Colonic mucosa (tissue), 4 donors: ENCODE data around the gene FXN. TPM values are rescaled to one million over a fixed set of nuclear protein-coding genes. Genes with fewer than 3 reads are reported as not detected.

Experiments
- DNase-seq: peaks from one replicate; pipeline ENCODE4 v3.0.0-alpha.2; 2020
- H3K27ac ChIP-seq: fragments of 200-600 bp; one replicate; pipeline ENCODE4 v1.8.0; 2021
- H3K27me3 ChIP-seq: fragments of 200-600 bp; one replicate; pipeline ENCODE4 v1.8.0; 2021
- H3K36me3 ChIP-seq: fragments of 200-600 bp; one replicate; pipeline ENCODE4 v1.8.0; 2021
- H3K4me1 ChIP-seq: fragments of 200-600 bp; one replicate; pipeline ENCODE4 v1.8.0; 2021; ENCODE audit warnings: mild to moderate bottlenecking
- H3K4me3 ChIP-seq: fragments of 200-600 bp; one replicate; pipeline ENCODE4 v1.8.0; 2021
- H3K9ac ChIP-seq, 2 donors: one replicate each; pipeline ENCODE4 v1.7.0; 2013; ENCODE audit warnings: control low read depth in 2 of 2, low read depth in 2 of 2, low read length in 2 of 2
- H3K9me3 ChIP-seq: fragments of 200-600 bp; one replicate; pipeline ENCODE4 v1.8.0; 2021
- CTCF ChIP-seq: fragments of 200-600 bp; IDR thresholded peaks from one replicate; pipeline ENCODE4 v1.8.0; 2022; ENCODE audit warnings: antibody characterized with exemption, mild to moderate bottlenecking
- intact Hi-C: fragments of 100-400 bp; cut with DNase I; formaldehyde crosslinking; loops from one replicate; pipeline ENCODE4 v1.14.1; 2022
- total RNA-seq, 2 donors: library from RNA; stranded (reverse); fragmentation: NEBNext Ultra II Directional in 1 of 2; extraction: Animal tissue kit (Norgen Biotek cat#: 25700) in 1 of 2; gene quantifications; one replicate each; pipeline ENCODE4 v1.2.1, GENCODE V29; 2021
- donor health status: healthy.
- donor health status: DM: no; HTN: no; CAD: no.
- donor health status: DM: no; HTN: no; CAD: no.

The FXN gene
- total RNA-seq, 2 donors from 2014 or later, result 9.7 to 16.9 TPM

- Histone ChIP-seq H3K27me3 (no peaks in the 10 kb centered on the region), H3K36me3 (no peaks in the 10 kb centered on the region), H3K4me1 (no peaks in the 10 kb centered on the region), H3K9me3 (no peaks in the 10 kb centered on the region), H3K27ac (no peak overlapping the region), H3K9ac (no peak overlapping the region), H3K4me3 (no peak overlapping the region)
- DNase-seq, result peak; percentile 50
- peak; percentile 72 for TF ChIP-seq CTCF
- intact Hi-C loops, result no loop called here
Observed at GRCh38 chr9:69027355-69028097, 8.0 kb upstream of the FXN start.

- H3K4me3 ChIP-seq, result no peak overlapping the region
Observed at GRCh38 chr9:69028754-69029153, 6.8 kb upstream of the FXN start.

GRCh38 chr9:69029535-69029934, 6.0 kb upstream of the FXN start:
- Histone ChIP-seq H3K27me3 (no peaks in the 10 kb centered on the region), H3K4me1 (no peaks in the 10 kb centered on the region), H3K9me3 (no peaks in the 10 kb centered on the region), H3K4me3 (no peak overlapping the region), H3K36me3 (no peaks in the 10 kb centered on the region), H3K9ac (no peak overlapping the region), H3K27ac (no peak overlapping the region)
- no peak for DNase-seq
- no peak for TF ChIP-seq CTCF
- intact Hi-C loops, result no loop called here

More at GRCh38 chr9:69028754-69029153, 6.8 kb upstream of the FXN start:
- Histone ChIP-seq H3K36me3 (no peaks in the 10 kb centered on the region), H3K27me3 (no peaks in the 10 kb centered on the region), H3K9ac (no peak overlapping the region), H3K27ac (no peak overlapping the region), H3K9me3 (no peaks in the 10 kb centered on the region), H3K4me1 (no peaks in the 10 kb centered on the region)
- no peak for TF ChIP-seq CTCF
- intact Hi-C loops, result no loop called here
- DNase-seq, result no peak

- Histone ChIP-seq H3K9me3 (no peaks in the 10 kb centered on the region), H3K36me3 (no peaks in the 10 kb centered on the region), H3K27me3 (no peaks in the 10 kb centered on the region), H3K9ac (no peak overlapping the region), H3K4me1 (peaks cover 4% of the 10 kb centered on the region), H3K27ac (no peak overlapping the region), H3K4me3 (no peak overlapping the region)
- DNase-seq, result no peak
- TF ChIP-seq CTCF, result no peak
- intact Hi-C loops, result no loop called here
Observed at GRCh38 chr9:69030851-69031645, 4.5 kb upstream of the FXN start.

GRCh38 chr9:69034071-69034470, 1.5 kb upstream of the FXN start:
- Histone ChIP-seq H3K4me1 (peaks cover 4% of the 10 kb centered on the region), H3K27ac (no peak overlapping the region), H3K4me3 (no peak overlapping the region), H3K27me3 (no peaks in the 10 kb centered on the region), H3K9ac (no peak overlapping the region), H3K9me3 (no peaks in the 10 kb centered on the region), H3K36me3 (no peaks in the 10 kb centered on the region)
- DNase-seq, result no peak
- intact Hi-C loops, result no loop called here
- no peak for TF ChIP-seq CTCF
